Heart right ventricle (tissue), 16 donors: ENCODE measurements around the gene SPSB2. TPM values are rescaled to one million over a fixed set of nuclear protein-coding genes. Genes with fewer than 3 reads are reported as not detected.

Experiments used
- ATAC-seq, 8 donors: fragments of 200-7000 bp; cut with Tn5 transposase; one replicate each; pipeline ENCODE4 v1.9.1; 2020; ENCODE audit warnings: mild to moderate bottlenecking in 8 of 8, moderate library complexity in 8 of 8, moderate number of reproducible peaks in 1 of 8
- DNase-seq, 2 donors: peaks; one replicate each; pipeline ENCODE4 v3.0.0-alpha.2; 2020
- H3K27ac ChIP-seq, 10 donors: fragments of 200-600 bp; sonication (generic) in 2 of 10; one replicate each; pipeline versions ENCODE4 v1.5.0 to v1.8.0; 2020 to 2022; ENCODE audit warnings: mild to moderate bottlenecking in 3 of 10
- H3K27me3 ChIP-seq, 7 donors: fragments of 200-600 bp; one replicate each; pipeline ENCODE4 v1.8.0; 2021 to 2022; ENCODE audit warnings: mild to moderate bottlenecking in 2 of 7
- H3K36me3 ChIP-seq, 9 donors: fragments of 200-600 bp; sonication (generic) in 1 of 9; one replicate each; pipeline versions ENCODE4 v1.5.0 to v1.8.0; 2020 to 2022; ENCODE audit warnings: mild to moderate bottlenecking in 2 of 9
- H3K4me1 ChIP-seq, 9 donors: fragments of 200-600 bp; sonication (generic) in 1 of 9; one replicate each; pipeline versions ENCODE4 v1.5.0 to v1.8.0; 2020 to 2022; ENCODE audit warnings: mild to moderate bottlenecking in 4 of 9
- H3K4me3 ChIP-seq, 10 donors: fragments of 200-600 bp; sonication (generic) in 2 of 10; one replicate each; pipeline versions ENCODE4 v1.5.0 to v1.8.0; 2020 to 2022; ENCODE audit warnings: mild to moderate bottlenecking in 7 of 10, moderate library complexity in 2 of 10
- H3K9me3 ChIP-seq, 11 donors: fragments of 200-600 bp in 10 of 11; sonication (generic) in 2 of 11; one replicate each; pipeline versions ENCODE4 v1.5.0 to v1.8.0; 2013 to 2022; ENCODE audit warnings: mild to moderate bottlenecking in 2 of 11, control low read depth in 1 of 11, moderate library complexity in 1 of 11
- WGBS, 2 donors: extraction: QIAGEN DNeasy Blood & Tissue Kit; methylation state at CpG; one replicate each; pipeline ENCODE4 v1.1.7; 2013; ENCODE audit warnings: inconsistent platforms in 1 of 2; 5-methylcytosine and 5-hydroxymethylcytosine counted together
- intact Hi-C, 10 donors: fragments of 100-400 bp; cut with DNase I; formaldehyde crosslinking; loops; one replicate each; pipeline versions ENCODE4 v1.11.1 to v1.14.2; 2022
- polyA plus RNA-seq, 2 donors: library from polyadenylated mRNA; stranded (reverse); fragments of 200-250 nt; gene quantifications; one replicate each; pipeline ENCODE4 v1.2.3, GENCODE V29; 2013
- total RNA-seq, 10 donors: library from RNA; stranded (reverse); fragmentation: NEBNext Ultra II Directional in 3 of 10; extraction: Animal tissue kit (Norgen Biotek cat#: 25700) in 3 of 10; gene quantifications; one replicate each; pipeline versions ENCODE4 v1.2.1 to v1.2.4, GENCODE V29; 2021 to 2023
- TF ChIP-seq, protein P1 (sequence below), 9 donors: fragments of 200-600 bp; sonication (generic) in 2 of 9; IDR thresholded peaks; one replicate each; pipeline versions ENCODE4 v1.5.0 to v1.8.0; 2021 to 2022; ENCODE audit warnings: antibody characterized with exemption in 9 of 9, mild to moderate bottlenecking in 5 of 9, moderate library complexity in 1 of 9
- donor health status: Arrhythmogenic right ventricular cardiomyopathy.
- donor health status: ischemic (EF 13 %, LVEDD 7.1; RV severe dilation, severe dysfunction).
- donor health status: healthy with polysubstance abuse.
- donor health status: DM: no; HTN: yes; CAD: no.
- donor health status: DM: no; HTN: no; CAD: no.
- donor health status: ischemic (EF 25% LVEDD 6.9; RV normal size, moderate dysfunction).
- donor health status: ischemic (EF 25% LVEDD 5.7; RV mildly dilated, moderate dysfunction).
- donor health status: healthy.
- donor health status: DM: yes; HTN: yes; CAD: no.
- donor health status: Ischemic cardiomyopathy.
- donor health status: ischemic (EF 35%, LVEDD 5.7; RV mildly dilated, moderate dysfunction).
- donor health status: nonischemic (EF 11% LVEDD 7.7; RV severe dilation, severe dysfunction).
- donor health status: DM: yes; HTN: yes; CAD: no.
- donor health status: PGD.
- donor health status: ischemic (EF 29% LVEDD 5.4; RV normal size, mild dysfunction).
- donor health status: nonischemic (EF 23%, LVEDD 6.1; RV moderate dilation, normal function).

SPSB2 gene
- total and polyA plus RNA-seq, 12 donors: 2.0 to 5.6 (median 3.4) TPM

GRCh38 chr12:6869049-6870021 is 3.8 kb downstream of the SPSB2 start:
- H3K4me1 ChIP-seq: peaks cover 32 to 65% (median 56%) of the 10 kb centered on the region in 9 donors
- H3K4me3 ChIP-seq: peak overlapping the region; percentile 81 to 100 (median 98)
- peaks cover 0 to 50% (median 26%) of the 10 kb centered on the region in 9 donors for H3K36me3 ChIP-seq
- H3K27me3 ChIP-seq: no peaks in the 10 kb centered on the region
- no peaks in the 10 kb centered on the region for H3K9me3 ChIP-seq
- peak overlapping the region in 9 of 10 donors; percentile 98 to 100 (median 100) for H3K27ac ChIP-seq
- 31 to 32% methylated on average over 12 of the region's 12 CpGs for WGBS, 2 donors
- peak; percentile 71 to 78 for DNase-seq
- intact Hi-C loops: loop anchor here in 4 of 10 donors (2.0 to 10.0 kb wide), 5 partner anchors 58 to 98 kb away; partner anchors contain the start of genes ATN1 (in 1 of the 4), C12orf57 (in 1 of the 4) and RNU7-1 (in 1 of the 4)
- peak in 2 of 8 donors; percentile 1 to 4 for ATAC-seq
- TF ChIP-seq, protein P1, sequence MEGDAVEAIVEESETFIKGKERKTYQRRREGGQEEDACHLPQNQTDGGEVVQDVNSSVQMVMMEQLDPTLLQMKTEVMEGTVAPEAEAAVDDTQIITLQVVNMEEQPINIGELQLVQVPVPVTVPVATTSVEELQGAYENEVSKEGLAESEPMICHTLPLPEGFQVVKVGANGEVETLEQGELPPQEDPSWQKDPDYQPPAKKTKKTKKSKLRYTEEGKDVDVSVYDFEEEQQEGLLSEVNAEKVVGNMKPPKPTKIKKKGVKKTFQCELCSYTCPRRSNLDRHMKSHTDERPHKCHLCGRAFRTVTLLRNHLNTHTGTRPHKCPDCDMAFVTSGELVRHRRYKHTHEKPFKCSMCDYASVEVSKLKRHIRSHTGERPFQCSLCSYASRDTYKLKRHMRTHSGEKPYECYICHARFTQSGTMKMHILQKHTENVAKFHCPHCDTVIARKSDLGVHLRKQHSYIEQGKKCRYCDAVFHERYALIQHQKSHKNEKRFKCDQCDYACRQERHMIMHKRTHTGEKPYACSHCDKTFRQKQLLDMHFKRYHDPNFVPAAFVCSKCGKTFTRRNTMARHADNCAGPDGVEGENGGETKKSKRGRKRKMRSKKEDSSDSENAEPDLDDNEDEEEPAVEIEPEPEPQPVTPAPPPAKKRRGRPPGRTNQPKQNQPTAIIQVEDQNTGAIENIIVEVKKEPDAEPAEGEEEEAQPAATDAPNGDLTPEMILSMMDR (IDR thresholded peaks at IDR 0.05): peak; percentile 81 to 95 (median 92)

GRCh38 chr12:6868211-6869048 is 4.7 kb downstream of the SPSB2 start:
- Histone ChIP-seq H3K27me3 (no peaks in the 10 kb centered on the region), H3K4me3 (peak overlapping the region; percentile 81 to 100 (median 98)), H3K9me3 (no peaks in the 10 kb centered on the region), H3K4me1 (peaks cover 32 to 56% (median 49%) of the 10 kb centered on the region in 9 donors), H3K27ac (peak overlapping the region; percentile 93 to 100 (median 100)), H3K36me3 (peaks cover 0 to 59% (median 35%) of the 10 kb centered on the region in 9 donors)
- intact Hi-C loops: loop anchor here in 2 of 10 donors (5.0 to 10.0 kb wide), 2 partner anchors 69 to 76 kb away; partner anchors contain the start of genes C12orf57 (in 1 of the 2) and RNU7-1 (in 1 of the 2)
- WGBS, 2 donors: 7 to 8% methylated on average over 22 of the region's 22 CpGs
- DNase-seq (no peak), ATAC-seq (no peak)
- TF ChIP-seq, protein P1 (IDR thresholded peaks at IDR 0.05): no peak

GRCh38 chr12:6867413-6868210 is 5.5 kb downstream of the SPSB2 start, which contains the start of gene TPI1:
Gene TPI1, plus strand, starts transcription at chr12:6867531. Its CDS starts 36 bp downstream, at chr12:6867567.
- peaks cover 0 to 67% (median 42%) of the 10 kb centered on the region in 9 donors for H3K36me3 ChIP-seq
- peak; percentile 81 to 93 (median 88) for ATAC-seq
- peak within 1 kb of the TSS; percentile 81 to 100 (median 98) for H3K4me3 ChIP-seq
- H3K27ac ChIP-seq: peak within 1 kb of the TSS; percentile 93 to 100 (median 100)
- DNase-seq: peak; percentile 86 to 89
- intact Hi-C loops: loop anchor here in 2 of 10 donors (5.0 to 10.0 kb wide), 2 partner anchors 70 to 77 kb away; partner anchors contain the start of genes C12orf57 (in 1 of the 2) and RNU7-1 (in 1 of the 2)
- WGBS, 2 donors: 1% methylated on average over 73 to 86 of the region's 86 CpGs
- no peaks in the 10 kb centered on the region for H3K9me3 ChIP-seq
- TF ChIP-seq, protein P1 (IDR thresholded peaks at IDR 0.05): peak in 4 of 9 donors; percentile 11 to 24 (median 20)
- peaks cover 32 to 53% (median 49%) of the 10 kb centered on the region in 9 donors for H3K4me1 ChIP-seq
- H3K27me3 ChIP-seq: no peaks in the 10 kb centered on the region
